ENCODE data around the gene CAV1.
"Not testable (repeated sequence)": the region's sequence is repeated elsewhere in the genome, so short reads cannot be mapped to it uniquely, and the experiment has no call there.

CAV1 gene

DNA sequence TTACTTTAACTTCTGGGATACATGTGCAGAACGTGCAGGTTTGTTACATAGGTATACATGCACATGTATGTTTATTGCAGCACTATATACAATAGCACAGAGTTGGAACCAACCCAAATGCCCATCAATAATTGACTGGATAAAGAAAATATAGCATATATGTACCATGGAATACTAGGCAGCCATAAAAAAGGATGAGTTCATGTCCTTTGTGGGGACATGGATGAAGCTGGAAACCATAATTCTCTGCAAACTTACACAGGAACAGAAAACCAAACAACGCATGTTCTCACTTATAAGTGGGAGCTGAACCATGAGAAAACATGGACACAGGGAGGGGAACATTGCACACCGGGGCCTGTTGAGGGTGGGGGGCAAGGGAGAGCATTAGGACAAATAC lies 62.4 kb downstream of the CAV1 start:
- not testable (repeated sequence) for H3K9ac ChIP-seq (ENCODE audit: low read length); H3K9me3 ChIP-seq (ENCODE audit: control insufficient read depth, low read length); H2BK5ac ChIP-seq (ENCODE audit: low read depth, low read length, poor library complexity, severe bottlenecking); H3K4ac ChIP-seq (ENCODE audit: low read depth in 1 of 2, low read length in 2 of 2); H3K23ac ChIP-seq (ENCODE audit: low read length in 2 of 2); H3K4me2 ChIP-seq (ENCODE audit: low read length, poor library complexity, severe bottlenecking); H3K27me3 ChIP-seq (ENCODE audit: control insufficient read depth in 1 of 2, insufficient read depth in 1 of 2, low read length in 2 of 2); H4K8ac ChIP-seq (ENCODE audit: low read length); H3K14ac ChIP-seq (ENCODE audit: low read length in 2 of 2); DNase-seq; H2AK5ac ChIP-seq (ENCODE audit: low read length, severe bottlenecking); H3K4me3 ChIP-seq (ENCODE audit: insufficient read depth in 1 of 2, low read depth in 1 of 2, low read length in 2 of 2); H3K36me3 ChIP-seq (ENCODE audit: control insufficient read depth in 1 of 2, insufficient read depth in 2 of 2, low read depth in 1 of 2, low read length in 2 of 2); H3K4me1 ChIP-seq (ENCODE audit: control insufficient read depth, insufficient read depth, low read depth, low read length); H2BK15ac ChIP-seq (ENCODE audit: low read depth, poor library complexity, severe bottlenecking); H2AFZ ChIP-seq (ENCODE audit: low read depth, low read length); H3K27ac ChIP-seq (ENCODE audit: low read length, poor library complexity, severe bottlenecking); H3K79me1 ChIP-seq (replicated peaks; ENCODE audit: low read length, poor library complexity, severe bottlenecking); H2BK120ac ChIP-seq (ENCODE audit: low read depth, low read length)
- Histone ChIP-seq H3K18ac (ENCODE audit: low read depth in 1 of 2, low read length in 2 of 2) (peak overlapping the region in 1 of 2 experiments; percentile 60), H2BK12ac (ENCODE audit: low read length in 2 of 2) (peak overlapping the region; percentile 63 to 75), H4K91ac (ENCODE audit: low read length) (peak overlapping the region; percentile 43)
- WGBS, result over 99% methylated on average over 3 of the region's 3 CpGs

DNA sequence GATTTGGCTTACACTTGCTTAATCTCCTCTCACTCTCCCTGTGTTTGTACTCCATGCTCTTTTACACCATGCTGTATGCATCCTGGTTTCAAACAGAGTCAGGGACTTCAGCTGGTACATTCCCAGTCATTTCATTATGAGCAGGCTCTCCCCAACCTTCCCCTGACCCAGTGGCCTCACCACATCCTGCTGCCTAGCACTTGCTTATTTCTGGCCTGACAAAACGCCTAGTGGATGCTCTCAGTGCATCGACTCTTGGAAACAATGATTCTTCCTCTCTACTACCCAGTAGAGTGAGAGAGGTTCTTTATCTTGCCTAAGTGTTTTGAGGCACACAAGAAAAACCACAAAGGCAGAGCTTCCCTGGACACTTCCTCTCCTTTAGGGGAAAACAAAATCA lies 63.4 kb downstream of the CAV1 start:
- no peak overlapping the region for H3K14ac ChIP-seq (ENCODE audit: low read length in 2 of 2)

DNA sequence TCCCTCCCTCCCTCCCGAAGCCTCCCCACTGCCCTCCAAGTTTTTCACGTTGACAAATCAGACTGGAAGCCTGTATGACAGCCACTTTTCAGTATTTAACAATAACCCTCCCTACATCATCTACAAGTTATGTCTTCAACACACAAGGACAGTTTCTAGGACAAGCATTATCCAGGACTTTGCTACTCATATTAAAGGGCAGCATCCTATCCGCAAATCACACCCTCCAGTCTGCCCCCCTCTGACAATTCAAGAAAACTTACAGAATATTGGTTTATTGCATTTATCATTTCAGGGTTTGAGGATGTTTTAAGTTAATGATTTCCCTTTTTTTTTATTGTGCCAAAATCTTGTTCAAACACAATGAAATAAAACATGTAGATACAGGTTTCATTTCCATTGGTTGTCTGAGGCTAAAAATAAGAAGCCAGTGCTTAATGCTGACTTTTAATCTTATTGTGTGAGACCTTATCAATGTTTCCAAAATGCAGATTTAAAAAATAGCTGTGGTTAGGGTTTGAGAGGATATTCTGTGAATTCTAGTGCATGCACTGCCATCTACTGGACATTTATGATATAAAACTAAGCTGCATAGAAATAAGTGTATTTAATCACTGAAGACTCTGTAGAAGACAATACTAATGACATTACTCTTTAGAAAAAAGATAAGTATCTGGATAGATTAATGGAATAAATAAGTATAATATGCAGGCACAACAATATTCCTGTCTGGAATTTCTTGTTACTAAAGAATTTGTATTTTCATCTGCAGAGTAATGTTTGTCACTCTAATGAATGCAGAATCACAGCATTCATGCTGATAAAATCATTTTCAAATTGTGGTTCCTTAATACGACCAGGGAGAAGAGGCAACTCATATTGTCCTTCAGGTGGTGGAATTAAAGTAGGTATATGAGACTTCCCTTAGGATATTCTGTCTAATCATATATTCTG lies 64.1 kb downstream of the CAV1 start:
- H2BK120ac ChIP-seq (ENCODE audit: low read depth, low read length), result no peak overlapping the region
- H3K79me1 ChIP-seq (replicated peaks; ENCODE audit: low read length, poor library complexity, severe bottlenecking), result no peaks in the 10 kb centered on the region
- H3K4me3 ChIP-seq (ENCODE audit: insufficient read depth in 1 of 2, low read depth in 1 of 2, low read length in 2 of 2), result no peak overlapping the region
- no peak overlapping the region for H3K23ac ChIP-seq (ENCODE audit: low read length in 2 of 2)
- H3K9me3 ChIP-seq (ENCODE audit: control insufficient read depth, low read length), result no peaks in the 10 kb centered on the region
- H3K4me2 ChIP-seq (ENCODE audit: low read length, poor library complexity, severe bottlenecking), result no peak overlapping the region
- peak; percentile 74 for DNase-seq
- no peak overlapping the region for H2AK5ac ChIP-seq (ENCODE audit: low read length, severe bottlenecking)
- no peak overlapping the region for H4K8ac ChIP-seq (ENCODE audit: low read length)
- no peak overlapping the region for H2BK12ac ChIP-seq (ENCODE audit: low read length in 2 of 2)
- H3K36me3 ChIP-seq (ENCODE audit: control insufficient read depth in 1 of 2, insufficient read depth in 2 of 2, low read depth in 1 of 2, low read length in 2 of 2), result no peaks in the 10 kb centered on the region
- H2BK5ac ChIP-seq (ENCODE audit: low read depth, low read length, poor library complexity, severe bottlenecking), result no peak overlapping the region
- no peak overlapping the region for H4K91ac ChIP-seq (ENCODE audit: low read length)
- no peak overlapping the region for H3K18ac ChIP-seq (ENCODE audit: low read depth in 1 of 2, low read length in 2 of 2)
- WGBS, result under 1% methylated on average over 3 of the region's 4 CpGs
- peak overlapping the region; percentile 64 for H3K9ac ChIP-seq (ENCODE audit: low read length)
- H3K27me3 ChIP-seq (ENCODE audit: control insufficient read depth in 1 of 2, insufficient read depth in 1 of 2, low read length in 2 of 2), result no peaks in the 10 kb centered on the region
- peak overlapping the region; percentile 58 for H3K27ac ChIP-seq (ENCODE audit: low read length, poor library complexity, severe bottlenecking)
- H2BK15ac ChIP-seq (ENCODE audit: low read depth, poor library complexity, severe bottlenecking), result no peak overlapping the region
- H3K4ac ChIP-seq (ENCODE audit: low read depth in 1 of 2, low read length in 2 of 2), result no peak overlapping the region
- peaks cover 9% of the 10 kb centered on the region for H3K4me1 ChIP-seq (ENCODE audit: control insufficient read depth, insufficient read depth, low read depth, low read length)
- no peak overlapping the region for H3K14ac ChIP-seq (ENCODE audit: low read length in 2 of 2)
- no peak overlapping the region for H2AFZ ChIP-seq (ENCODE audit: low read depth, low read length)

More for the DNA sequence above, 63.4 kb downstream of the CAV1 start:
- Histone ChIP-seq H3K9ac (ENCODE audit: low read length) (peak overlapping the region; percentile 64), H3K23ac (ENCODE audit: low read length in 2 of 2) (no peak overlapping the region), H3K4me1 (ENCODE audit: control insufficient read depth, insufficient read depth, low read depth, low read length) (peaks cover 7% of the 10 kb centered on the region), H3K36me3 (ENCODE audit: control insufficient read depth in 1 of 2, insufficient read depth in 2 of 2, low read depth in 1 of 2, low read length in 2 of 2) (no peaks in the 10 kb centered on the region), H3K4me2 (ENCODE audit: low read length, poor library complexity, severe bottlenecking) (no peak overlapping the region), H2AFZ (ENCODE audit: low read depth, low read length) (no peak overlapping the region), H3K27ac (ENCODE audit: low read length, poor library complexity, severe bottlenecking) (peak overlapping the region; percentile 58), H3K4me3 (ENCODE audit: insufficient read depth in 1 of 2, low read depth in 1 of 2, low read length in 2 of 2) (no peak overlapping the region), H3K79me1 (replicated peaks; ENCODE audit: low read length, poor library complexity, severe bottlenecking) (no peaks in the 10 kb centered on the region), H2AK5ac (ENCODE audit: low read length, severe bottlenecking) (no peak overlapping the region), H2BK5ac (ENCODE audit: low read depth, low read length, poor library complexity, severe bottlenecking) (no peak overlapping the region), H3K27me3 (ENCODE audit: control insufficient read depth in 1 of 2, insufficient read depth in 1 of 2, low read length in 2 of 2) (no peaks in the 10 kb centered on the region), H4K91ac (ENCODE audit: low read length) (no peak overlapping the region), H3K4ac (ENCODE audit: low read depth in 1 of 2, low read length in 2 of 2) (no peak overlapping the region), H3K9me3 (ENCODE audit: control insufficient read depth, low read length) (no peaks in the 10 kb centered on the region), H3K18ac (ENCODE audit: low read depth in 1 of 2, low read length in 2 of 2) (peak overlapping the region in 1 of 2 experiments; percentile 92), H2BK120ac (ENCODE audit: low read depth, low read length) (no peak overlapping the region), H4K8ac (ENCODE audit: low read length) (no peak overlapping the region), H2BK12ac (ENCODE audit: low read length in 2 of 2) (peak overlapping the region in 1 of 2 experiments; percentile 70), H2BK15ac (ENCODE audit: low read depth, poor library complexity, severe bottlenecking) (no peak overlapping the region)
- DNase-seq, result peak; percentile 96
- 0% methylated on average over 2 of the region's 2 CpGs for WGBS

DNA sequence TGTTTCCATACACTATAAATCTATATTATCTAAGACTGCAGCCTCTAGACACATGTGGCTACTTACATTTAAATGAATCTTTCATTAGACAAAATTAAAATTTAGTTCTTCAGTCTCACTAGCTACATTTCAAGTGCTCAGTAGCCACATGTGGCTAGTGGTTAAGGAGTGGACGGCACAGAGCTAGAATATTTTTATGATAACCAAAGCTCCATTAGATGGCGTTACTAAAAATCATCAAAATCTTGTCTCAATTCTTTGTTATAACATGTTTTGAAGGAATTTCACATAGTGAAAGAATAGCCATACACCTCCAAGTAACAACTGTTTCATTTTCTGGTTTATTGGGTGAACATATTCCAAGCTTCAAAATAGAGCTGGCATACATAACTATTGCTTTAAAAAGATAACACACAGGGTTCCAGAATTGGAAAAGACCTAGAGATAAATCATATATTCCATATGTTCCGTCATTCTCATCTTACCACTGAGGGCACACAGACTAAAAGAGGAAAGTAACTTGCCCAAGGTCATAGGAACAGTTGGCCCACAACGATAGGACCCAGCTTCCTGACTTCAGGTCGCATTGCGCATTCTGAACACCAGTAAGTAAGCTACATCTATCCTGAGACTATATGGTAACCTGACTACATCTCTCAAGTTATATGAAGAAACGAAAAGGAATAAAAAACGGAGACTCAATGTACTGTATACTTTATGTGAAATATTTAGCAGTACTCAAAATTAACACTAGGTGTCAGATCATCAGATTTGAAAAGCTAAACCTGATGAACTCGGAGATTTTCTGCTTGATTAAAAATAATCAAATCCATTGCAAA lies 66.6 kb downstream of the CAV1 start:
- no peak overlapping the region for H3K18ac ChIP-seq (ENCODE audit: low read depth in 1 of 2, low read length in 2 of 2)
- H3K4ac ChIP-seq (ENCODE audit: low read depth in 1 of 2, low read length in 2 of 2), result no peak overlapping the region
- peak overlapping the region; percentile 58 for H3K9ac ChIP-seq (ENCODE audit: low read length)
- H3K36me3 ChIP-seq (ENCODE audit: control insufficient read depth in 1 of 2, insufficient read depth in 2 of 2, low read depth in 1 of 2, low read length in 2 of 2), result no peaks in the 10 kb centered on the region
- no peak overlapping the region for H2AFZ ChIP-seq (ENCODE audit: low read depth, low read length)
- no peak overlapping the region for H3K27ac ChIP-seq (ENCODE audit: low read length, poor library complexity, severe bottlenecking)
- no peaks in the 10 kb centered on the region for H3K79me1 ChIP-seq (replicated peaks; ENCODE audit: low read length, poor library complexity, severe bottlenecking)
- H3K4me3 ChIP-seq (ENCODE audit: insufficient read depth in 1 of 2, low read depth in 1 of 2, low read length in 2 of 2), result peak overlapping the region in 1 of 2 experiments; percentile 41
- H3K4me1 ChIP-seq (ENCODE audit: control insufficient read depth, insufficient read depth, low read depth, low read length), result peaks cover 11% of the 10 kb centered on the region
- H3K4me2 ChIP-seq (ENCODE audit: low read length, poor library complexity, severe bottlenecking), result peak overlapping the region; percentile 7
- no peak overlapping the region for H4K8ac ChIP-seq (ENCODE audit: low read length)
- DNase-seq, result peak; percentile 40
- no peak overlapping the region for H2BK5ac ChIP-seq (ENCODE audit: low read depth, low read length, poor library complexity, severe bottlenecking)
- no peak overlapping the region for H3K14ac ChIP-seq (ENCODE audit: low read length in 2 of 2)
- no peaks in the 10 kb centered on the region for H3K9me3 ChIP-seq (ENCODE audit: control insufficient read depth, low read length)
- H3K23ac ChIP-seq (ENCODE audit: low read length in 2 of 2), result no peak overlapping the region
- H4K91ac ChIP-seq (ENCODE audit: low read length), result no peak overlapping the region
- no peak overlapping the region for H2AK5ac ChIP-seq (ENCODE audit: low read length, severe bottlenecking)
- H2BK120ac ChIP-seq (ENCODE audit: low read depth, low read length), result no peak overlapping the region
- no peak overlapping the region for H2BK15ac ChIP-seq (ENCODE audit: low read depth, poor library complexity, severe bottlenecking)
- H3K27me3 ChIP-seq (ENCODE audit: control insufficient read depth in 1 of 2, insufficient read depth in 1 of 2, low read length in 2 of 2), result no peaks in the 10 kb centered on the region
- 87% methylated on average over 2 of the region's 9 CpGs for WGBS
- peak overlapping the region in 1 of 2 experiments; percentile 21 for H2BK12ac ChIP-seq (ENCODE audit: low read length in 2 of 2)

All from mesenchymal stem cell (in vitro differentiated cells and primary cell).